OCI-LY7 (cell line): ENCODE results near the gene SLX1A.
"Not testable (repeated sequence)": the region's sequence is repeated elsewhere in the genome, so short reads cannot be mapped to it uniquely, and the experiment has no call there.

Experiments used
- CTCF ChIP-seq: fragments of 200-600 bp; sonication (generic); conservative IDR thresholded peaks from 2 replicates; pipeline ENCODE4 v1.5.1; 2014; ENCODE audit warnings: mild to moderate bottlenecking, antibody characterized with exemption, low read length, moderate library complexity, mixed read lengths
- EZH2phosphoT487 ChIP-seq: fragments of 200-600 bp; sonication (generic); IDR thresholded peaks from 2 replicates; pipeline ENCODE4 v1.6.1; 2018; ENCODE audit warnings: low read depth, borderline replicate concordance, mild to moderate bottlenecking, mixed run types, antibody characterized with exemption, low read length, moderate library complexity, mixed read lengths

GRCh38 chr16:30205541-30206236 lies 12.0 kb downstream of the SLX1A start:
- TF ChIP-seq CTCF, EZH2phosphoT487: not testable (repeated sequence)
